H9 (cell line): ENCODE measurements around the gene NUDT16L1. TPM values are rescaled to one million over a fixed set of nuclear protein-coding genes. Genes with fewer than 3 reads are reported as not detected.

ENCODE experiments used
- DNase-seq: peaks from one replicate; pipeline ENCODE4 v3.0.0-alpha.2; 2017
- H2AFZ ChIP-seq: one replicate; pipeline ENCODE4 v1.6.1; 2013; ENCODE audit warnings: mild to moderate bottlenecking, low read length, control low read depth, moderate library complexity
- H2AK5ac ChIP-seq: 2 replicates; pipeline ENCODE4 v1.6.1; 2013; ENCODE audit warnings: low read length, control low read depth, mixed read lengths; ENCODE audit not compliant: insufficient read length
- H2BK120ac ChIP-seq: one replicate; pipeline ENCODE4 v1.6.1; 2013; ENCODE audit warnings: low read depth, mild to moderate bottlenecking, low read length, control low read depth, inconsistent platforms; ENCODE audit not compliant: poor library complexity, severe bottlenecking
- H2BK12ac ChIP-seq: 2 replicates; pipeline ENCODE4 v1.6.1; 2013; ENCODE audit warnings: low read length, control low read depth, mixed read lengths, low read depth; ENCODE audit not compliant: insufficient read length
- H2BK15ac ChIP-seq: 2 replicates; pipeline ENCODE4 v1.6.1; 2013; ENCODE audit warnings: low read depth, low read length, control low read depth
- H2BK20ac ChIP-seq: one replicate; pipeline ENCODE4 v1.6.1; 2013; ENCODE audit warnings: low read depth, mild to moderate bottlenecking, low read length, control low read depth, inconsistent platforms; ENCODE audit not compliant: poor library complexity, severe bottlenecking
- H2BK5ac ChIP-seq: 2 replicates; pipeline ENCODE4 v1.6.1; 2013; ENCODE audit warnings: low read length, control low read depth, mixed read lengths; ENCODE audit not compliant: insufficient read length
- H3K14ac ChIP-seq: 2 replicates; pipeline ENCODE4 v1.6.1; 2013; ENCODE audit warnings: low read length, control low read depth; ENCODE audit not compliant: insufficient read depth
- H3K18ac ChIP-seq: 2 replicates; pipeline ENCODE4 v1.6.1; 2013; ENCODE audit warnings: low read depth, mild to moderate bottlenecking, mixed read lengths, low read length, control low read depth; ENCODE audit not compliant: insufficient read length
- H3K23ac ChIP-seq: 2 replicates; pipeline ENCODE4 v1.6.1; 2013; ENCODE audit warnings: low read length, control low read depth, mixed read lengths, low read depth; ENCODE audit not compliant: insufficient read length
- H3K23me2 ChIP-seq: 2 replicates; pipeline ENCODE4 v1.6.1; 2013; ENCODE audit warnings: low read depth, mild to moderate bottlenecking, mixed read lengths, low read length, control low read depth; ENCODE audit not compliant: insufficient read length, poor library complexity, severe bottlenecking
- H3K27ac ChIP-seq: 2 replicates; pipeline ENCODE4 v1.5.1; 2013; ENCODE audit warnings: low read length, control low read depth, mixed read lengths, low read depth; ENCODE audit not compliant: insufficient read length
- H3K27me3 ChIP-seq: 2 replicates; pipeline ENCODE4 v1.6.1; 2013; ENCODE audit warnings: low read length, control low read depth, inconsistent platforms; ENCODE audit not compliant: insufficient read depth
- H3K4ac ChIP-seq: 2 replicates; pipeline ENCODE4 v1.6.1; 2013; ENCODE audit warnings: low read depth, mild to moderate bottlenecking, control low read depth, inconsistent platforms, low read length, moderate library complexity
- H3K4me1 ChIP-seq: 2 replicates; pipeline ENCODE4 v1.6.1; 2013; ENCODE audit warnings: low read length, control low read depth, inconsistent platforms; ENCODE audit not compliant: insufficient read depth
- H3K4me2 ChIP-seq: 2 replicates; pipeline ENCODE4 v1.6.1; 2013; ENCODE audit warnings: low read length, control low read depth, mixed read lengths; ENCODE audit not compliant: insufficient read length, insufficient read depth
- H3K56ac ChIP-seq: 2 replicates; pipeline ENCODE4 v1.6.1; 2013; ENCODE audit warnings: low read depth, mild to moderate bottlenecking, mixed read lengths, low read length, control low read depth; ENCODE audit not compliant: insufficient read length
- H3K79me1 ChIP-seq: 2 replicates; pipeline ENCODE4 v1.6.1; 2013; ENCODE audit warnings: low read depth, mild to moderate bottlenecking, moderate library complexity, low read length, control low read depth, inconsistent platforms; ENCODE audit not compliant: insufficient read depth, poor library complexity, severe bottlenecking
- H3K79me2 ChIP-seq: 2 replicates; pipeline ENCODE4 v1.6.1; 2013; ENCODE audit warnings: low read length, control low read depth, inconsistent platforms; ENCODE audit not compliant: insufficient read depth
- H3K9ac ChIP-seq: 2 replicates; pipeline ENCODE4 v1.6.1; 2013; ENCODE audit warnings: low read length, control low read depth, mixed read lengths; ENCODE audit not compliant: insufficient read length; ENCODE audit errors: extremely low read depth
- H3K9me3 ChIP-seq: one replicate; pipeline ENCODE4 v1.6.1; 2013; ENCODE audit warnings: low read depth, low read length, inconsistent platforms; ENCODE audit not compliant: control insufficient read depth
- H3T11ph ChIP-seq: one replicate; pipeline ENCODE4 v1.6.1; 2013; ENCODE audit warnings: mild to moderate bottlenecking, low read length, control low read depth, inconsistent platforms
- H4K20me1 ChIP-seq: one replicate; pipeline ENCODE4 v1.6.1; 2013; ENCODE audit not compliant: control insufficient read depth, insufficient read length, insufficient read depth
- H4K5ac ChIP-seq: 2 replicates; pipeline ENCODE4 v1.6.1; 2013; ENCODE audit warnings: low read depth, mild to moderate bottlenecking, mixed read lengths, low read length, control low read depth; ENCODE audit not compliant: insufficient read length
- H4K8ac ChIP-seq: replicated peaks from 2 replicates; pipeline ENCODE4 v1.6.1; 2013; ENCODE audit warnings: low read length, control low read depth, mixed read lengths, low read depth; ENCODE audit not compliant: insufficient read length
- H4K91ac ChIP-seq: 2 replicates; pipeline ENCODE4 v1.6.1; 2013; ENCODE audit warnings: low read depth, mild to moderate bottlenecking, moderate library complexity, mixed read lengths, low read length, control low read depth; ENCODE audit not compliant: insufficient read length
- H3K27ac Mint-ChIP-seq, 3 experiments: 2 replicates in 2 of 3; 3 replicates in 1 of 3; pipeline ENCODE4 v1.8.0; 2020 to 2021; ENCODE audit warnings: mixed read lengths in 3 of 3, mild to moderate bottlenecking in 1 of 3, moderate library complexity in 1 of 3
- H3K27me3 Mint-ChIP-seq: 2 replicates; pipeline ENCODE4 v1.8.0; 2021; ENCODE audit warnings: low read depth, mild to moderate bottlenecking, moderate library complexity, mixed read lengths
- H3K36me3 Mint-ChIP-seq, 3 experiments: 2 replicates in 2 of 3; 3 replicates in 1 of 3; pipeline ENCODE4 v1.8.0; 2020 to 2021; ENCODE audit warnings: low read depth in 3 of 3, mixed read lengths in 3 of 3; ENCODE audit not compliant: insufficient read depth in 1 of 3
- H3K4me1 Mint-ChIP-seq, 2 experiments: 2 replicates each; pipeline ENCODE4 v1.8.0; 2020; ENCODE audit warnings: mixed read lengths in 2 of 2
- H3K4me3 Mint-ChIP-seq, 2 experiments: 2 replicates in 1 of 2; 3 replicates in 1 of 2; pipeline ENCODE4 v1.8.0; 2020 to 2021; ENCODE audit warnings: mild to moderate bottlenecking in 2 of 2, mixed read lengths in 2 of 2, moderate library complexity in 1 of 2
- H3K9me3 Mint-ChIP-seq, 2 experiments: 2 replicates in 1 of 2; 3 replicates in 1 of 2; pipeline ENCODE4 v1.8.0; 2020; ENCODE audit warnings: mild to moderate bottlenecking in 2 of 2, mixed read lengths in 2 of 2, moderate library complexity in 1 of 2
- CTCF ChIP-seq: fragments of 200-600 bp; sonication (generic); conservative IDR thresholded peaks from 3 replicates; pipeline ENCODE4 v1.8.0; 2021; ENCODE audit warnings: antibody characterized with exemption, mild to moderate bottlenecking
- WGBS: extraction: QIAGEN DNeasy Blood & Tissue Kit; methylation state at CpG from one replicate; pipeline ENCODE4 v1.1.7; 2013; ENCODE audit warnings: missing lambda C conversion rate, low lambda C conversion rate, mixed read lengths; ENCODE audit not compliant: insufficient read length; ENCODE audit errors: extremely low coverage; 5-methylcytosine and 5-hydroxymethylcytosine counted together
- total RNA-seq: library from RNA; stranded (reverse); gene quantifications from 2 replicates; pipeline ENCODE4 v1.2.1, GENCODE V29; 2021

Gene NUDT16L1
- total RNA-seq, 1 experiment from 2014 or later = 49.4 TPM

- no peak overlapping the region for H2BK15ac ChIP-seq
- no peak overlapping the region for H2BK20ac ChIP-seq
- no peak overlapping the region for H4K5ac ChIP-seq
- Mint-ChIP-seq H3K9me3 (no peaks in the 10 kb centered on the region), H3K4me1 (no peaks in the 10 kb centered on the region), H3K36me3 (peaks cover 11 to 66% (median 37%) of the 10 kb centered on the region in 3 experiments; a peak in 6 of 7 replicates), H3K4me3 (no peak overlapping the region), H3K27ac (peak overlapping the region in 2 of 3 experiments; percentile 32 to 61; a peak in 2 of 7 replicates), H3K27me3 (no peaks in the 10 kb centered on the region)
- no peaks in the 10 kb centered on the region for H3K4me1 ChIP-seq
- no peak overlapping the region for H3K4me2 ChIP-seq
- no peak overlapping the region for H2AK5ac ChIP-seq
- no peak overlapping the region for H3K9ac ChIP-seq
- no peaks in the 10 kb centered on the region for H3K79me2 ChIP-seq
- DNase-seq = no peak
- H3K23me2 ChIP-seq = no peaks in the 10 kb centered on the region
- no peak overlapping the region for H2BK12ac ChIP-seq
- no peak overlapping the region for H3K27ac ChIP-seq
- H3K4ac ChIP-seq = no peak overlapping the region
- no peak overlapping the region for H3K18ac ChIP-seq
- no peak overlapping the region for H2BK5ac ChIP-seq
- no peaks in the 10 kb centered on the region for H3K27me3 ChIP-seq
- H3K23ac ChIP-seq = no peak overlapping the region
- TF ChIP-seq CTCF = no peak
- H3K9me3 ChIP-seq = no peaks in the 10 kb centered on the region
- no CpG with 5 or more reads among the region's 12 CpGs for WGBS
- no peak overlapping the region for H4K91ac ChIP-seq
- H3K79me1 ChIP-seq = no peaks in the 10 kb centered on the region
- no peak overlapping the region for H3K56ac ChIP-seq
- no peak overlapping the region for H3T11ph ChIP-seq
- H3K14ac ChIP-seq = no peak overlapping the region
- no peak overlapping the region for H2AFZ ChIP-seq
- H4K8ac ChIP-seq = no peak overlapping the region
- H4K20me1 ChIP-seq = no peaks in the 10 kb centered on the region
- no peak overlapping the region for H2BK120ac ChIP-seq
These were observed 37.1 kb upstream of the NUDT16L1 start for GRCh38 chr16:4656221-4656620.
